ENCODE results near the gene REG4. TPM values are rescaled to one million over a fixed set of nuclear protein-coding genes. Genes with fewer than 3 reads are reported as not detected.

REG4 gene
- total RNA-seq, 4 donors from 2014 or later, result not detected

GRCh38 chr1:119816407-119816806 lies 5.1 kb upstream of the REG4 start:
- WGBS, 2 donors (ENCODE audit: low coverage in 1 of 2), result 78 to 81% methylated on average over 2 of the region's 2 CpGs

GRCh38 chr1:119815928-119816327 lies 4.7 kb upstream of the REG4 start:
- H3K9me3 ChIP-seq, result no peaks in the 10 kb centered on the region
- H3K27me3 ChIP-seq, result no peaks in the 10 kb centered on the region
- H3K27ac ChIP-seq, result no peak overlapping the region
- no peaks in the 10 kb centered on the region for H3K36me3 ChIP-seq
- TF ChIP-seq POLR2A (IDR thresholded peaks at IDR 0.05) (no peak), POLR2AphosphoS5 (IDR thresholded peaks at IDR 0.05) (no peak), CTCF (IDR thresholded peaks at IDR 0.05) (no peak), EP300 (IDR thresholded peaks at IDR 0.05) (no peak)
- WGBS, 2 donors (ENCODE audit: low coverage in 1 of 2), result 82 to 84% methylated on average over 4 to 7 of the region's 7 CpGs
- H3K4me1 ChIP-seq, result no peaks in the 10 kb centered on the region
- ATAC-seq, result no peak
- no peak overlapping the region for H3K4me3 ChIP-seq

More at GRCh38 chr1:119816407-119816806, 5.1 kb upstream of the REG4 start:
- Histone ChIP-seq H3K27ac (no peak overlapping the region), H3K27me3 (no peaks in the 10 kb centered on the region), H3K4me1 (no peaks in the 10 kb centered on the region), H3K4me3 (no peak overlapping the region), H3K9me3 (no peaks in the 10 kb centered on the region), H3K36me3 (no peaks in the 10 kb centered on the region)
- TF ChIP-seq CTCF (IDR thresholded peaks at IDR 0.05) (no peak), POLR2A (IDR thresholded peaks at IDR 0.05) (no peak), EP300 (IDR thresholded peaks at IDR 0.05) (no peak), POLR2AphosphoS5 (IDR thresholded peaks at IDR 0.05) (no peak)
- no peak for ATAC-seq

GRCh38 chr1:119815361-119815760 lies 4.1 kb upstream of the REG4 start:
- H3K27me3 ChIP-seq, result no peaks in the 10 kb centered on the region
- H3K9me3 ChIP-seq, result no peaks in the 10 kb centered on the region
- ATAC-seq, result no peak
- no peak overlapping the region for H3K27ac ChIP-seq
- H3K36me3 ChIP-seq, result no peaks in the 10 kb centered on the region
- H3K4me3 ChIP-seq, result no peak overlapping the region
- no peak for TF ChIP-seq POLR2AphosphoS5 (IDR thresholded peaks at IDR 0.05)
- TF ChIP-seq EP300 (IDR thresholded peaks at IDR 0.05), result no peak
- TF ChIP-seq CTCF (IDR thresholded peaks at IDR 0.05), result no peak
- TF ChIP-seq POLR2A (IDR thresholded peaks at IDR 0.05), result no peak
- no peaks in the 10 kb centered on the region for H3K4me1 ChIP-seq
- 78 to 81% methylated on average over 3 of the region's 3 CpGs for WGBS, 2 donors (ENCODE audit: low coverage in 1 of 2)

GRCh38 chr1:119814288-119814687 lies 3.0 kb upstream of the REG4 start:
- H3K36me3 ChIP-seq, result no peaks in the 10 kb centered on the region
- WGBS, 2 donors (ENCODE audit: low coverage in 1 of 2), result 29 to 57% methylated on average over 1 of the region's 1 CpG
- no peaks in the 10 kb centered on the region for H3K4me1 ChIP-seq
- H3K27ac ChIP-seq, result no peak overlapping the region
- H3K4me3 ChIP-seq, result no peak overlapping the region
- H3K27me3 ChIP-seq, result no peaks in the 10 kb centered on the region
- H3K9me3 ChIP-seq, result no peaks in the 10 kb centered on the region
- no peak for TF ChIP-seq POLR2A (IDR thresholded peaks at IDR 0.05)
- no peak for TF ChIP-seq POLR2AphosphoS5 (IDR thresholded peaks at IDR 0.05)
- TF ChIP-seq EP300 (IDR thresholded peaks at IDR 0.05), result no peak
- TF ChIP-seq CTCF (IDR thresholded peaks at IDR 0.05), result no peak
- ATAC-seq, result no peak

- H3K27ac ChIP-seq, result no peak overlapping the region
- WGBS, 2 donors (ENCODE audit: low coverage in 1 of 2), result 83 to 92% methylated on average over 1 to 2 of the region's 2 CpGs
Measured at GRCh38 chr1:119811985-119812557, 811 bp upstream of the REG4 start.

More at GRCh38 chr1:119811985-119812557, 811 bp upstream of the REG4 start:
- H3K9me3 ChIP-seq, result no peaks in the 10 kb centered on the region
- no peaks in the 10 kb centered on the region for H3K36me3 ChIP-seq
- no peak overlapping the region for H3K4me3 ChIP-seq
- peaks cover 7% of the 10 kb centered on the region for H3K27me3 ChIP-seq
- peaks cover 0 to 4% (median 0%) of the 10 kb centered on the region in 3 donors for H3K4me1 ChIP-seq
- TF ChIP-seq CTCF (IDR thresholded peaks at IDR 0.05), result no peak
- no peak for ATAC-seq
